Mesendoderm (in vitro differentiated cells): ENCODE data around the gene SAPCD1.

ENCODE experiments used
- DNase-seq: peaks from one replicate; pipeline ENCODE4 v3.0.0; 2013
- H2AK5ac ChIP-seq: 2 replicates; pipeline ENCODE4 v1.6.1; 2013; ENCODE audit warnings: low read length, inconsistent platforms
- H2BK120ac ChIP-seq: 2 replicates; pipeline ENCODE4 v1.6.1; 2013; ENCODE audit warnings: low read depth, mild to moderate bottlenecking, low read length, moderate library complexity, mixed read lengths
- H2BK15ac ChIP-seq: replicated peaks from 2 replicates; pipeline ENCODE4 v1.6.1; 2013; ENCODE audit warnings: low read depth, mild to moderate bottlenecking, moderate library complexity
- H2BK5ac ChIP-seq: 2 replicates; pipeline ENCODE4 v1.6.1; 2013; ENCODE audit warnings: low read length, inconsistent platforms
- H3K18ac ChIP-seq: 2 replicates; pipeline ENCODE4 v1.6.1; 2013; ENCODE audit warnings: mild to moderate bottlenecking, low read length, mixed read lengths
- H3K23ac ChIP-seq: one replicate; pipeline ENCODE4 v1.6.1; 2013; ENCODE audit warnings: low read length
- H3K27ac ChIP-seq: 2 replicates; pipeline ENCODE4 v1.5.1; 2013; ENCODE audit warnings: low read depth, mild to moderate bottlenecking, inconsistent platforms, low read length, moderate library complexity
- H3K27me3 ChIP-seq: 2 replicates; pipeline ENCODE4 v1.6.1; 2013; ENCODE audit warnings: low read length, control low read depth, mild to moderate bottlenecking, inconsistent platforms; ENCODE audit not compliant: insufficient read depth, poor library complexity
- H3K36me3 ChIP-seq: 2 replicates; pipeline ENCODE4 v1.6.1; 2013; ENCODE audit warnings: low read length, inconsistent platforms; ENCODE audit not compliant: control insufficient read depth, insufficient read depth
- H3K4ac ChIP-seq: one replicate; pipeline ENCODE4 v1.6.1; 2013; ENCODE audit warnings: low read depth, mild to moderate bottlenecking, low read length, moderate library complexity
- H3K4me1 ChIP-seq: 2 replicates; pipeline ENCODE4 v1.6.1; 2013; ENCODE audit warnings: low read depth, low read length, inconsistent platforms; ENCODE audit not compliant: control insufficient read depth
- H3K4me2 ChIP-seq: 2 replicates; pipeline ENCODE4 v1.6.1; 2013; ENCODE audit warnings: low read length
- H3K4me3 ChIP-seq: 2 replicates; pipeline ENCODE4 v1.5.1; 2013; ENCODE audit warnings: mild to moderate bottlenecking, low read length
- H3K56ac ChIP-seq: one replicate; pipeline ENCODE4 v1.6.1; 2013; ENCODE audit warnings: low read length
- H3K79me1 ChIP-seq: 2 replicates; pipeline ENCODE4 v1.6.1; 2013; ENCODE audit warnings: low read length, inconsistent platforms
- H3K79me2 ChIP-seq: 2 replicates; pipeline ENCODE4 v1.6.1; 2013; ENCODE audit warnings: mild to moderate bottlenecking, low read length; ENCODE audit not compliant: control insufficient read depth, insufficient read depth
- H3K9ac ChIP-seq: 2 replicates; pipeline ENCODE4 v1.6.1; 2013; ENCODE audit warnings: low read length, inconsistent platforms
- H4K5ac ChIP-seq: one replicate; pipeline ENCODE4 v1.6.1; 2013; ENCODE audit warnings: low read length
- H4K8ac ChIP-seq: one replicate; pipeline ENCODE4 v1.6.1; 2013; ENCODE audit warnings: low read depth, mild to moderate bottlenecking, control low read depth, low read length, moderate library complexity
- WGBS: extraction: QIAGEN DNeasy Blood & Tissue Kit; methylation state at CpG from one replicate; pipeline ENCODE4 v1.1.7; 2013; ENCODE audit warnings: low lambda C conversion rate, missing lambda C conversion rate; ENCODE audit not compliant: insufficient coverage; ENCODE audit errors: extremely low coverage; 5-methylcytosine and 5-hydroxymethylcytosine counted together

Gene SAPCD1

GRCh38 chr6:31750411-31751022 is 11.9 kb upstream of the SAPCD1 start:
- no peaks in the 10 kb centered on the region for H3K79me1 ChIP-seq
- no peak overlapping the region for H2BK120ac ChIP-seq
- no peak overlapping the region for H4K8ac ChIP-seq
- no peak overlapping the region for H3K4ac ChIP-seq
- H2BK5ac ChIP-seq = no peak overlapping the region
- no peak overlapping the region for H3K18ac ChIP-seq
- no peak overlapping the region for H3K23ac ChIP-seq
- no peak overlapping the region for H2BK15ac ChIP-seq
- no peak overlapping the region for H3K9ac ChIP-seq
- no peak overlapping the region for H3K56ac ChIP-seq
- no peak for DNase-seq
- no peak overlapping the region for H3K4me2 ChIP-seq
- no peak overlapping the region for H3K27ac ChIP-seq
- H3K79me2 ChIP-seq = no peaks in the 10 kb centered on the region
- no peak overlapping the region for H4K5ac ChIP-seq
- no peak overlapping the region for H2AK5ac ChIP-seq
- H3K4me1 ChIP-seq = peaks cover 1% of the 10 kb centered on the region
- WGBS = no CpG with 5 or more reads among the region's 7 CpGs
- H3K4me3 ChIP-seq = no peak overlapping the region
- H3K27me3 ChIP-seq = no peaks in the 10 kb centered on the region
- no peaks in the 10 kb centered on the region for H3K36me3 ChIP-seq

DNA sequence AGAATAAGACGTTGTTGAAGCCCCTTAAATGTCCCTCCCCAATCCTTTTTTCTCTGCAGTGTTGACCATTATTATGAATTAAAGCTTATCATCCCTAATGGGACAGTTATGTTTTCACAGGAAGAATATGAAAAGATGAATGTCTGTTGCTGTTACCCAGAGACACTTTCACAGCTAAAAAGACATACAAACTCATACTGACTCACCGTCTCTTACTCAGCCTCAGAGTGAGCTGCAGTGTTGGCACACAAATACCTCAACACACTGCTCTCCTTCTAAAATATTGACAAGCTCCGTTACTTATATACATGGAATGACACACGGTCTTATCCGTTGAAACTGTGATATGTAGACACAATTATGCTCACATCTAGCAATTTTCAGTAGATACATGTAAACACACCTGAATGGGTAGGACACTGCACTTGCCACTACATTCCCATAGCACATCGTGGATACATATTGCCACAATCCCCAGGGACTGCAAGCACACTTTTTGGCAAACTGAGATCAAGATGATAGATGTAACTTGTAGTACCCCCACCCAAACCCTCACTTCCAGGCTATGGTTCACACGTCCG is 9.6 kb upstream of the SAPCD1 start:
- H3K23ac ChIP-seq = no peak overlapping the region
- H3K4me3 ChIP-seq = no peak overlapping the region
- H3K18ac ChIP-seq = no peak overlapping the region
- H4K8ac ChIP-seq = no peak overlapping the region
- no peak overlapping the region for H2BK120ac ChIP-seq
- no peak for DNase-seq
- no peak overlapping the region for H2AK5ac ChIP-seq
- H3K79me1 ChIP-seq = no peaks in the 10 kb centered on the region
- no peaks in the 10 kb centered on the region for H3K27me3 ChIP-seq
- peaks cover 1% of the 10 kb centered on the region for H3K4me1 ChIP-seq
- no peak overlapping the region for H3K56ac ChIP-seq
- no peak overlapping the region for H4K5ac ChIP-seq
- no peak overlapping the region for H3K27ac ChIP-seq
- H3K9ac ChIP-seq = no peak overlapping the region
- no peak overlapping the region for H2BK5ac ChIP-seq
- WGBS = no CpG with 5 or more reads among the region's 8 CpGs
- no peak overlapping the region for H3K4ac ChIP-seq
- H3K4me2 ChIP-seq = no peak overlapping the region
- no peak overlapping the region for H2BK15ac ChIP-seq
- no peaks in the 10 kb centered on the region for H3K36me3 ChIP-seq
- H3K79me2 ChIP-seq = no peaks in the 10 kb centered on the region

DNA sequence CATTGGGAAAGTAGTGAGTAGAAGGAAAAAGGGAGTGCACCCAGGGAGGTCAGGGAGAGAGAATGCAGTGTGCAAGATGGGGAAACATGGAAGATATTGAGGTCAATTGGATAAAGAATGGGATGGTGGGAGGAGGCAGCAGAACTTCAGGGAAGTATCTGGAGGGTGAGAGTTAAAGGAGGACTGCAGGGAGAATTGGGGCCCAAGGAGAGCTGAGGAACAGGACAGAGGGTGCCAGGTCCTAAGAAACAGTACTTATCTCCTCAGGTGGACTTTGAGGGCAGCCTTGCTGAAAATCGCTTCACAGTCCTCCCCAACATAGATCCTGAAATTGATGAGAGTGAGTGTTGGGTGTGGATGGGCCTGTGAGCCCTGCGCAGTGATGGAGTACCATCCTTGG is 4.2 kb upstream of the SAPCD1 start:
- Histone ChIP-seq H3K27ac (no peak overlapping the region), H3K79me2 (no peaks in the 10 kb centered on the region), H2AK5ac (no peak overlapping the region), H3K9ac (no peak overlapping the region), H4K5ac (no peak overlapping the region), H3K4me3 (no peak overlapping the region), H3K4ac (no peak overlapping the region), H2BK120ac (no peak overlapping the region), H2BK15ac (no peak overlapping the region), H4K8ac (no peak overlapping the region), H3K27me3 (no peaks in the 10 kb centered on the region), H3K18ac (no peak overlapping the region), H3K56ac (no peak overlapping the region), H3K4me2 (no peak overlapping the region), H3K4me1 (peaks cover 2% of the 10 kb centered on the region), H3K23ac (no peak overlapping the region), H3K36me3 (no peaks in the 10 kb centered on the region), H3K79me1 (no peaks in the 10 kb centered on the region), H2BK5ac (no peak overlapping the region)
- no CpG with 5 or more reads among the region's 2 CpGs for WGBS
- no peak for DNase-seq

DNA sequence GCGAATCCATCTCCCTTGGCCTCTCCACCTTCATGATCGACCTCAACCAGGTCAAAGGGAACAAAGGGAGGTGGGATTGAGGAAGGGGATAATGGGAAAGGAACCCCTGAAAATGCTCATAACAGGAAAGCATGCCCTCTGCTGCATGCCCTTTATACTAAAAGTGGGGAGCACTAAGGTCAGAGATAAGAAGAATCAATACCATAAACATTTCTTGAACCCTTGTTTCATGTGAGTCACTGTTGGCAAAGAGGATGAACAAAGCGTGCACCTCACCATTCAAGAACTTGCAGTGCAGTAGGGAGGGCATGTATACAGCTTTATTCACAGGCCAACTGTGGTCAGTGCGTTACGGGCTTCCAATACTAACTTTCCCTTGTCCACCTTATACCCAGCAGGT is 1.7 kb upstream of the SAPCD1 start:
- DNase-seq = no peak
- H4K8ac ChIP-seq = no peak overlapping the region
- no peak overlapping the region for H4K5ac ChIP-seq
- H2BK120ac ChIP-seq = no peak overlapping the region
- H2BK15ac ChIP-seq = no peak overlapping the region
- no peak overlapping the region for H3K18ac ChIP-seq
- peaks cover 5% of the 10 kb centered on the region for H3K4me1 ChIP-seq
- H3K56ac ChIP-seq = no peak overlapping the region
- H3K4me3 ChIP-seq = no peak overlapping the region
- H3K36me3 ChIP-seq = no peaks in the 10 kb centered on the region
- no peaks in the 10 kb centered on the region for H3K79me1 ChIP-seq
- no peak overlapping the region for H2AK5ac ChIP-seq
- no peak overlapping the region for H3K23ac ChIP-seq
- no peaks in the 10 kb centered on the region for H3K27me3 ChIP-seq
- H3K4me2 ChIP-seq = no peak overlapping the region
- no peak overlapping the region for H3K27ac ChIP-seq
- no CpG with 5 or more reads among the region's 5 CpGs for WGBS
- no peak overlapping the region for H2BK5ac ChIP-seq
- no peaks in the 10 kb centered on the region for H3K79me2 ChIP-seq
- H3K9ac ChIP-seq = no peak overlapping the region
- H3K4ac ChIP-seq = no peak overlapping the region

- H3K4me3 ChIP-seq = no peak overlapping the region
- no peaks in the 10 kb centered on the region for H3K36me3 ChIP-seq
- no peak for DNase-seq
Observed at GRCh38 chr6:31761343-31761742, 1.1 kb upstream of the SAPCD1 start.

More at GRCh38 chr6:31761343-31761742, 1.1 kb upstream of the SAPCD1 start:
- H3K9ac ChIP-seq = no peak overlapping the region
- H2BK15ac ChIP-seq = no peak overlapping the region
- no peaks in the 10 kb centered on the region for H3K79me1 ChIP-seq
- no peak overlapping the region for H3K4ac ChIP-seq
- H3K18ac ChIP-seq = no peak overlapping the region
- H4K5ac ChIP-seq = no peak overlapping the region
- no peak overlapping the region for H3K4me2 ChIP-seq
- no peak overlapping the region for H3K56ac ChIP-seq
- H3K23ac ChIP-seq = no peak overlapping the region
- H3K27ac ChIP-seq = no peak overlapping the region
- no peak overlapping the region for H2BK120ac ChIP-seq
- H2BK5ac ChIP-seq = no peak overlapping the region
- H4K8ac ChIP-seq = no peak overlapping the region
- no peaks in the 10 kb centered on the region for H3K79me2 ChIP-seq
- peaks cover 5% of the 10 kb centered on the region for H3K4me1 ChIP-seq
- no CpG with 5 or more reads among the region's 8 CpGs for WGBS
- H2AK5ac ChIP-seq = no peak overlapping the region
- H3K27me3 ChIP-seq = no peaks in the 10 kb centered on the region
